Activated naive CD8-positive, alpha-beta T cell (primary cell): ENCODE data around the gene DNASE1L1.
A peak's percentile ranks its signal among the peaks of the same experiment; 100 is the strongest.

Source experiments
- H3K27ac Mint-ChIP-seq: one replicate; pipeline ENCODE4 v1.8.0; 2021; ENCODE audit warnings: mixed read lengths
- H3K27me3 Mint-ChIP-seq: one replicate; pipeline ENCODE4 v1.8.0; 2021; ENCODE audit warnings: mixed read lengths
- H3K36me3 Mint-ChIP-seq: one replicate; pipeline ENCODE4 v1.8.0; 2021; ENCODE audit warnings: mixed read lengths
- H3K4me1 Mint-ChIP-seq: one replicate; pipeline ENCODE4 v1.8.0; 2021; ENCODE audit warnings: low read depth, mixed read lengths
- H3K4me3 Mint-ChIP-seq: one replicate; pipeline ENCODE4 v1.8.0; 2021; ENCODE audit warnings: mild to moderate bottlenecking, mixed read lengths
- H3K9me3 Mint-ChIP-seq: one replicate; pipeline ENCODE4 v1.8.0; 2021; ENCODE audit warnings: low read depth, mixed read lengths

The DNASE1L1 gene

DNA sequence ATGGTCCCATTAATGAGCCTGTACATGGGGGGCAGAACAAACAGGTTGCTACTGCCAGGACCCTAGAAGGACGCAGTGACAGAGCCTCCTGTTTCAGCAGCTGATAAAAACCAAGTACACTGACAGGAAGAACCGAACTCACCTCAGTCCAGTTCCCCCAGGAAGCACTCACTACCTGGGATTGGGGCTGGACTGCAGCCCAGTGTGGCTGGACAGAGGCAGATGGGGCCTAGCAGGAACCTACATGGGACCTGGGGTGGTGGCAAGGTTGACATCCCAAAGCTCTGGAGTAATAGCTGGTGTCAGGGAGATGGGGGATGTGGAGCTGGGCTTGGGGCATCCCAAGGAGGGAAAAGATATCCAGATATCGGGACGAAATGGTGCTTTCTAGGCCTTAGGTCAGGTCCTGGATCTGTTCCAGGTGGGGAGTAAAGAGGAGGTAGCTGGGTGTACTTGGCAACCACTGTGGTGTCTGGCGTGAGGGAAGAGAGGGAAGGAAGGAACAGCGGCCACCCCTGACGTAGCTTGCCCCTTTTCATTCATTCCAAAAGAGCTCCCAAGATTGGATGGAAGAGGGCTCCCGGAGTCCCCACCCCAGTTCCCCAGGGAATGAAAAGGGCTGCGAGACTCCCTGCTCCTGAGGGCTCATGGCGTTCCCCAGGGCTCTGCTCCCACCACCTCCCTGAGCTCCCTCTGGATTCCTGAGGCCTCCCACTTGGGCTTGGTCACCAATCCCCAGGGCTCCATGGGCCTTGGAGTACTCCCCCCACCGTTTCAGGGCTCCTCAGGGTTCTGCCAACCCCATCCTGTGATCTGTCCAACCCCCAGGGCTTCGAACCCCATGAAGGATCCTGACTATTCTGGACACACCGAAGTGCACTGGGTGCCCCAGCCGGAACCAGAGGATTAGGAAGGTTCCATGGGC lies 25.4 kb downstream of the DNASE1L1 start:
- Mint-ChIP-seq H3K9me3 (no peaks in the 10 kb centered on the region), H3K4me3 (no peak overlapping the region), H3K4me1 (peaks cover 7% of the 10 kb centered on the region), H3K27me3 (no peaks in the 10 kb centered on the region), H3K27ac (no peak overlapping the region), H3K36me3 (no peaks in the 10 kb centered on the region)

- no peak overlapping the region for H3K27ac Mint-ChIP-seq
- H3K4me3 Mint-ChIP-seq, result peak overlapping the region; percentile 17
- no peaks in the 10 kb centered on the region for H3K36me3 Mint-ChIP-seq
- peaks cover 9% of the 10 kb centered on the region for H3K4me1 Mint-ChIP-seq
- H3K27me3 Mint-ChIP-seq, result no peaks in the 10 kb centered on the region
- no peaks in the 10 kb centered on the region for H3K9me3 Mint-ChIP-seq
Measured at GRCh38 chrX:154382483-154383069, 26.5 kb downstream of the DNASE1L1 start.

GRCh38 chrX:154381271-154381670 lies 27.8 kb downstream of the DNASE1L1 start:
- H3K27me3 Mint-ChIP-seq, result no peaks in the 10 kb centered on the region
- no peak overlapping the region for H3K27ac Mint-ChIP-seq
- peak overlapping the region; percentile 23 for H3K4me3 Mint-ChIP-seq
- H3K4me1 Mint-ChIP-seq, result peaks cover 12% of the 10 kb centered on the region
- H3K9me3 Mint-ChIP-seq, result no peaks in the 10 kb centered on the region
- no peaks in the 10 kb centered on the region for H3K36me3 Mint-ChIP-seq

GRCh38 chrX:154380787-154381186 lies 28.3 kb downstream of the DNASE1L1 start:
- Mint-ChIP-seq H3K36me3 (no peaks in the 10 kb centered on the region), H3K4me3 (peak overlapping the region; percentile 93), H3K9me3 (no peaks in the 10 kb centered on the region), H3K27ac (peak overlapping the region; percentile 91), H3K4me1 (peaks cover 12% of the 10 kb centered on the region), H3K27me3 (no peaks in the 10 kb centered on the region)

DNA sequence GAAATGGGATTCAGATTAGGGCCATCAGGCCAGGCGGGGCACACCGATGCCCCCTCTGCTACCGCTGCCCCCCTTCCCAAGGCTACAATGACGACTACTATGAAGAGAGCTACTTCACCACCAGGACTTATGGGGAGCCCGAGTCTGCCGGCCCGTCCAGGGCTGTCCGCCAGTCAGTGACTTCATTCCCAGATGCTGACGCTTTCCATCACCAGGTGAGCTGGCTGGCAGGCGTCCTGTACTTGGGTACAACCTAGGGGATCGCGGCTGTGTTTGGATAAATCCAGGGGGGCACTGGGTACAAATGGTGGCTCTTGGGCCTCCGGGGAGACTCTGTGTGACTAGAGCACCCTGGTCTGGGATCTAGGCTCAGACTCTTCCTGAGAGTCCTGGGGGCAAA lies 28.9 kb downstream of the DNASE1L1 start:
- peak overlapping the region; percentile 93 for H3K4me3 Mint-ChIP-seq
- no peaks in the 10 kb centered on the region for H3K9me3 Mint-ChIP-seq
- no peaks in the 10 kb centered on the region for H3K36me3 Mint-ChIP-seq
- H3K4me1 Mint-ChIP-seq, result peaks cover 12% of the 10 kb centered on the region
- H3K27me3 Mint-ChIP-seq, result no peaks in the 10 kb centered on the region
- H3K27ac Mint-ChIP-seq, result peak overlapping the region; percentile 91

- no peaks in the 10 kb centered on the region for H3K9me3 Mint-ChIP-seq
- H3K27me3 Mint-ChIP-seq, result no peaks in the 10 kb centered on the region
- peak overlapping the region; percentile 93 for H3K4me3 Mint-ChIP-seq
- no peaks in the 10 kb centered on the region for H3K36me3 Mint-ChIP-seq
- peaks cover 12% of the 10 kb centered on the region for H3K4me1 Mint-ChIP-seq
- H3K27ac Mint-ChIP-seq, result peak overlapping the region; percentile 91
Measured at GRCh38 chrX:154379569-154379951, 29.5 kb downstream of the DNASE1L1 start.

- no peaks in the 10 kb centered on the region for H3K27me3 Mint-ChIP-seq
- no peaks in the 10 kb centered on the region for H3K9me3 Mint-ChIP-seq
- peak within 1 kb of the TSS; percentile 93 for H3K4me3 Mint-ChIP-seq
- no peaks in the 10 kb centered on the region for H3K36me3 Mint-ChIP-seq
- peaks cover 12% of the 10 kb centered on the region for H3K4me1 Mint-ChIP-seq
- H3K27ac Mint-ChIP-seq, result peak within 1 kb of the TSS; percentile 91
Measured at GRCh38 chrX:154378799-154379568, 30.1 kb downstream of the DNASE1L1 start, which contains the start of gene EMD. TSS of gene EMD (plus strand) at chrX:154379295. CDS start at chrX:154379485, 190 bp downstream.

- peaks cover 15% of the 10 kb centered on the region for H3K4me1 Mint-ChIP-seq
- H3K27ac Mint-ChIP-seq, result peak overlapping the region; percentile 88
- H3K27me3 Mint-ChIP-seq, result no peaks in the 10 kb centered on the region
- peak overlapping the region; percentile 70 for H3K4me3 Mint-ChIP-seq
- H3K36me3 Mint-ChIP-seq, result no peaks in the 10 kb centered on the region
- no peaks in the 10 kb centered on the region for H3K9me3 Mint-ChIP-seq
Measured at GRCh38 chrX:154378059-154378798, 30.8 kb downstream of the DNASE1L1 start.

DNA sequence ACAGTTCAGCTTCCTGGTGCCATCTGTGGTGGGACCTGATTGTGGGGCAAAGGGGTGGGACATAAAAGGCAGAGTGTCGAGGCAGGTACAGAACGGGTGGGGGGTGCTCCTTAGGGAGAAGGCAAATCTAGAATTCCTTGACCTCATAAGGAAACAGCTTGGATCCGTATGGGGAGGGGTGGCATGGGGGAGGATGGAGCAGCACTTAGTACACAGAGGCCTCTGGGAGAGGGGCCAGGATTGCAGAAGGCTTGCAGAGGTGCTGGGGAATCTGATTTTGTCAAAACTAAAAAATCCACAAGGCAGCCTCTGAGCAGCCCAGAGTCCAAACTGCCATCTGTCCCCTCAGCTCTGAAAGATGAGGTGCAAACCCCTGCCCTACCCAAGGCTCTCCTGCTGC lies 32.3 kb downstream of the DNASE1L1 start:
- Mint-ChIP-seq H3K36me3 (no peaks in the 10 kb centered on the region), H3K4me1 (peaks cover 21% of the 10 kb centered on the region), H3K9me3 (no peaks in the 10 kb centered on the region), H3K27me3 (no peaks in the 10 kb centered on the region), H3K27ac (peak overlapping the region; percentile 54), H3K4me3 (no peak overlapping the region)

GRCh38 chrX:154375156-154375504 lies 33.9 kb downstream of the DNASE1L1 start:
- H3K9me3 Mint-ChIP-seq, result no peaks in the 10 kb centered on the region
- peaks cover 18% of the 10 kb centered on the region for H3K4me1 Mint-ChIP-seq
- peak overlapping the region; percentile 56 for H3K4me3 Mint-ChIP-seq
- no peak overlapping the region for H3K27ac Mint-ChIP-seq
- no peaks in the 10 kb centered on the region for H3K27me3 Mint-ChIP-seq
- H3K36me3 Mint-ChIP-seq, result no peaks in the 10 kb centered on the region

DNA sequence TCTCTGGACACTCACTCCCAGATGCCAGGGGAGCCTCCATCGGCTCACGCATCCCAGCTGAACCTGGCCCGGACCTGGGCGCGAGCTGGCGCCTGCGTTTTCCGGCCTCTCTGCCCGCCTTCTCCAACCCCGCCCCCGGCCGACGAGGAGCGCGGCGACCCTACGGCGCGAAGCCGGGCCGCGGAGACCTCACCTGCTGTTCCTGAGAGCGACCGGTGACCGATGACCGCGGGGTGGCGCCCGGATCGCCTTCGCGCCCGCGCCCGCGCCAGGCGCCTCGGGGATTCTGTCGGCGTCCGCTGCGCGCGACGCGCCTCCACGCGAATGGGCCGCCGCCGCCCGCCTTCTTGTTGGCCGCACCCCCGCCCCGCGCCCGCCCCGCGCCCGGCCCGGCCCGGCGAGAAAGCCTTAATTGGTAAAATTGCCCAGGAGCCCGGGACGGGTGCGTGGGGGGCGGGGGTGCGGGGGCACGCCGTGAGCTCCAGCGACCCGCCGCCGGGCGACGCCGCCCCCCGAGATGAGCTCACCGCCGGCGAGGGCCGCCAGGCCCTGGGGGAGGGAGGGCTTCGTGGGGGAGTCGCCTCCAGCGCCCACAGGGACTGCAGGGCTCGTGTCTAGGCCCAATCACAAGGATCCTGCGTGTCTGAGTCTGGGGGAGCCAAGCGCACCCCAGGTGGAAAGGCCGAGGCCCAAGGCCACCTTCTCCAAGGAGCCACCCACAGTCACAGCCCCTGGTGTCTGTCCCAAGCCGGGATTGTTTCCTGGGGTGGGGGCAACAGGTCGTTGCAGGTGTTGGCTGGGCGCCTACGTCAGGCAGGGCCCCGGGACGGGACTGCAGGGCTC lies 34.5 kb downstream of the DNASE1L1 start, which contains the start of gene FLNA:
FLNA (minus strand) TSS at position 322 of the 843 bp plus-strand sequence. CDS start 3,389 bp downstream, outside the sequence.
- no peak within 1 kb of the TSS for H3K27ac Mint-ChIP-seq
- H3K4me3 Mint-ChIP-seq, result peak within 1 kb of the TSS; percentile 78
- H3K9me3 Mint-ChIP-seq, result no peaks in the 10 kb centered on the region
- H3K27me3 Mint-ChIP-seq, result no peaks in the 10 kb centered on the region
- peaks cover 16% of the 10 kb centered on the region for H3K4me1 Mint-ChIP-seq
- no peaks in the 10 kb centered on the region for H3K36me3 Mint-ChIP-seq

GRCh38 chrX:154373340-154374306 lies 35.4 kb downstream of the DNASE1L1 start:
- Mint-ChIP-seq H3K4me1 (peaks cover 16% of the 10 kb centered on the region), H3K9me3 (no peaks in the 10 kb centered on the region), H3K27ac (peak overlapping the region; percentile 22), H3K36me3 (no peaks in the 10 kb centered on the region), H3K4me3 (peak overlapping the region; percentile 78), H3K27me3 (no peaks in the 10 kb centered on the region)

DNA sequence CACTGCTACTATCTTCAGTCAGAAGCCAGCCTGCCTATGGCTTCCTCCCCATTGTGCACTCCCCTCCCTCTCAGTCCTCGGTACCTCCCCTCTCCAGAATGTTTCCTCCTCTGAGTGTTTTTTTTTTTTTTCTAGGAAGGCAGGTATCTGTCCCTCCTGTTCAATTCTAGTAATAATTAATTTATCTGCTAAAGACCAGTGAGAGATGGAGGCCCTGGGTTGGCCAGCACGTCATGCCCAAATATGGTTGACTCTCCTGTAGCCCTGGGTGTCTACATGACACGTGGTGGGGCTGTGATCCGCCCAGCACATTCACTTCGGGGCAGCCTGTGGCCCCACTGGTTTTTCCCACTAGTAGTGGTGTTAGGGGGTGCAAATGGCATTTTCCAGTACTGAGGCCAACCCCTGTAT lies 36.4 kb downstream of the DNASE1L1 start:
- H3K4me3 Mint-ChIP-seq, result peak overlapping the region; percentile 81
- H3K27me3 Mint-ChIP-seq, result no peaks in the 10 kb centered on the region
- H3K36me3 Mint-ChIP-seq, result no peaks in the 10 kb centered on the region
- H3K9me3 Mint-ChIP-seq, result no peaks in the 10 kb centered on the region
- H3K27ac Mint-ChIP-seq, result no peak overlapping the region
- peaks cover 21% of the 10 kb centered on the region for H3K4me1 Mint-ChIP-seq
